Esophagus muscularis mucosa (tissue), 4 donors: ENCODE measurements around the gene WWOX. TPM values are rescaled to one million over a fixed set of nuclear protein-coding genes. Genes with fewer than 3 reads are reported as not detected.

Experiments used
- DNase-seq: peaks from one replicate; pipeline ENCODE4 v3.0.0-alpha.2; 2017; ENCODE audit errors: extremely low spot score
- H3K27ac ChIP-seq, 4 donors: fragments of 200-600 bp; sonication (generic); replicated peaks in 1 of 4; 1 replicate in 3 of 4; 2 replicates in 1 of 4; pipeline ENCODE4 v1.5.1; 2016 to 2019; ENCODE audit warnings: mild to moderate bottlenecking in 1 of 4
- H3K27me3 ChIP-seq, 4 donors: fragments of 200-600 bp; sonication (generic); one replicate each; pipeline versions ENCODE4 v1.5.1 to v1.6.0; 2016 to 2019
- H3K36me3 ChIP-seq, 4 donors: fragments of 200-600 bp; sonication (generic); one replicate each; pipeline ENCODE4 v1.5.1; 2016 to 2019
- H3K4me1 ChIP-seq, 4 donors: fragments of 200-600 bp; sonication (generic); one replicate each; pipeline ENCODE4 v1.5.1; 2016 to 2019
- H3K4me3 ChIP-seq, 4 donors: fragments of 200-600 bp; sonication (generic); 1 replicate in 2 of 4; 2 replicates in 2 of 4; pipeline ENCODE4 v1.5.1; 2016 to 2019; ENCODE audit warnings: mild to moderate bottlenecking in 4 of 4, moderate library complexity in 1 of 4
- H3K9me3 ChIP-seq, 4 donors: fragments of 200-600 bp; sonication (generic); 1 replicate in 3 of 4; 2 replicates in 1 of 4; pipeline ENCODE4 v1.5.1; 2016 to 2019
- CTCF ChIP-seq, 3 experiments: fragments of 200-600 bp in 2 of 3; fragments of 450-650 bp in 1 of 3; sonication (generic) in 2 of 3; IDR thresholded peaks; one replicate each; pipeline ENCODE4 v1.5.1; 2017 to 2019; ENCODE audit warnings: antibody characterized with exemption in 3 of 3, mild to moderate bottlenecking in 2 of 3, moderate library complexity in 1 of 3
- EP300 ChIP-seq: sonication (generic); formaldehyde crosslinking; IDR thresholded peaks from one replicate; pipeline ENCODE4 v1.6.1; 2017; ENCODE audit warnings: antibody characterized with exemption
- POLR2A ChIP-seq: fragments of 450-650 bp; IDR thresholded peaks from one replicate; pipeline ENCODE4 v1.6.1; 2017; ENCODE audit warnings: antibody characterized with exemption, moderate library complexity, mild to moderate bottlenecking, low read depth
- POLR2AphosphoS5 ChIP-seq, 2 donors: sonication (generic); formaldehyde crosslinking; IDR thresholded peaks; one replicate each; pipeline ENCODE4 v1.6.1; 2017; ENCODE audit warnings: antibody characterized with exemption in 2 of 2
- WGBS: methylation state at CpG from one replicate; pipeline ENCODE4 v1.1.5; 2018; 5-methylcytosine and 5-hydroxymethylcytosine counted together
- intact Hi-C: fragments of 100-400 bp; cut with DNase I; formaldehyde crosslinking; loops from one replicate; pipeline ENCODE4 v1.15.1; 2023
- total RNA-seq, 4 donors: library from RNA; depleted of rRNA; stranded (reverse); fragments of >200 nt; gene quantifications; one replicate each; pipeline versions ENCODE4 v1.1.0 to v1.2.1, GENCODE V29; 2016

The WWOX gene
- total RNA-seq, 4 donors from 2014 or later, result 14.4 to 27.8 (median 15.4) TPM

GRCh38 chr16:78519896-78520295, 420.4 kb downstream of the WWOX start:
- H3K27me3 ChIP-seq, result no peaks in the 10 kb centered on the region
- intact Hi-C loops, result no loop called here
- 95% methylated on average over 8 of the region's 8 CpGs for WGBS
- no peaks in the 10 kb centered on the region for H3K36me3 ChIP-seq
- DNase-seq, result no peak
- no peak overlapping the region for H3K27ac ChIP-seq
- TF ChIP-seq POLR2AphosphoS5 (IDR thresholded peaks at IDR 0.05), result peak in 1 of 2 donors; percentile 25
- TF ChIP-seq CTCF (IDR thresholded peaks at IDR 0.05), result no peak
- no peaks in the 10 kb centered on the region for H3K9me3 ChIP-seq
- peaks cover 0 to 5% (median 0%) of the 10 kb centered on the region in 4 donors for H3K4me1 ChIP-seq
- no peak overlapping the region for H3K4me3 ChIP-seq

- Histone ChIP-seq H3K4me3 (no peak overlapping the region), H3K36me3 (no peaks in the 10 kb centered on the region), H3K4me1 (peaks cover 0 to 5% (median 0%) of the 10 kb centered on the region in 4 donors), H3K9me3 (no peaks in the 10 kb centered on the region), H3K27ac (no peak overlapping the region), H3K27me3 (no peaks in the 10 kb centered on the region)
- TF ChIP-seq POLR2AphosphoS5 (IDR thresholded peaks at IDR 0.05), result no peak
- no peak for TF ChIP-seq CTCF (IDR thresholded peaks at IDR 0.05)
- no peak for TF ChIP-seq POLR2A
- no peak for TF ChIP-seq EP300
- DNase-seq, result no peak
- intact Hi-C loops, result no loop called here
- WGBS, result 94% methylated on average over 5 of the region's 5 CpGs
Observed at GRCh38 chr16:78520470-78520869, 421.0 kb downstream of the WWOX start.

GRCh38 chr16:78522327-78522726, 422.9 kb downstream of the WWOX start:
- Histone ChIP-seq H3K27ac (no peak overlapping the region), H3K4me3 (no peak overlapping the region), H3K4me1 (peaks cover 0 to 5% (median 0%) of the 10 kb centered on the region in 4 donors), H3K9me3 (no peaks in the 10 kb centered on the region), H3K27me3 (no peaks in the 10 kb centered on the region), H3K36me3 (no peaks in the 10 kb centered on the region)
- no peak for TF ChIP-seq POLR2A
- 67% methylated on average over 5 of the region's 5 CpGs for WGBS
- DNase-seq, result no peak
- intact Hi-C loops, result no loop called here

- 79% methylated on average over 9 of the region's 9 CpGs for WGBS
- H3K4me3 ChIP-seq, result no peak overlapping the region
Observed at GRCh38 chr16:78523212-78523985, 423.9 kb downstream of the WWOX start.

GRCh38 chr16:78524066-78524595, 424.7 kb downstream of the WWOX start:
- Histone ChIP-seq H3K27me3 (no peaks in the 10 kb centered on the region), H3K36me3 (no peaks in the 10 kb centered on the region), H3K9me3 (no peaks in the 10 kb centered on the region), H3K27ac (no peak overlapping the region), H3K4me3 (no peak overlapping the region), H3K4me1 (peaks cover 0 to 5% (median 0%) of the 10 kb centered on the region in 4 donors)
- DNase-seq, result no peak
- no peak for TF ChIP-seq EP300
- no peak for TF ChIP-seq POLR2AphosphoS5 (IDR thresholded peaks at IDR 0.05)
- TF ChIP-seq POLR2A, result no peak
- no peak for TF ChIP-seq CTCF (IDR thresholded peaks at IDR 0.05)
- intact Hi-C loops, result no loop called here
- 93% methylated on average over 4 of the region's 4 CpGs for WGBS

More at GRCh38 chr16:78523212-78523985, 423.9 kb downstream of the WWOX start:
- intact Hi-C loops, result no loop called here
- Histone ChIP-seq H3K27ac (no peak overlapping the region), H3K27me3 (no peaks in the 10 kb centered on the region), H3K4me1 (peaks cover 0 to 5% (median 0%) of the 10 kb centered on the region in 4 donors), H3K9me3 (no peaks in the 10 kb centered on the region), H3K36me3 (no peaks in the 10 kb centered on the region)
- TF ChIP-seq POLR2A (no peak), EP300 (no peak), CTCF (IDR thresholded peaks at IDR 0.05) (no peak), POLR2AphosphoS5 (IDR thresholded peaks at IDR 0.05) (no peak)
- DNase-seq, result no peak
